AG08396 (cell line): ENCODE measurements around the gene ZBTB5.
"Not testable (repeated sequence)": the region's sequence is repeated elsewhere in the genome, so short reads cannot be mapped to it uniquely, and the experiment has no call there.

Experiments
- DNase-seq: peaks from one replicate; pipeline ENCODE4 v3.0.0; 2012; ENCODE audit warnings: low spot score, mixed read lengths

The ZBTB5 gene

DNA sequence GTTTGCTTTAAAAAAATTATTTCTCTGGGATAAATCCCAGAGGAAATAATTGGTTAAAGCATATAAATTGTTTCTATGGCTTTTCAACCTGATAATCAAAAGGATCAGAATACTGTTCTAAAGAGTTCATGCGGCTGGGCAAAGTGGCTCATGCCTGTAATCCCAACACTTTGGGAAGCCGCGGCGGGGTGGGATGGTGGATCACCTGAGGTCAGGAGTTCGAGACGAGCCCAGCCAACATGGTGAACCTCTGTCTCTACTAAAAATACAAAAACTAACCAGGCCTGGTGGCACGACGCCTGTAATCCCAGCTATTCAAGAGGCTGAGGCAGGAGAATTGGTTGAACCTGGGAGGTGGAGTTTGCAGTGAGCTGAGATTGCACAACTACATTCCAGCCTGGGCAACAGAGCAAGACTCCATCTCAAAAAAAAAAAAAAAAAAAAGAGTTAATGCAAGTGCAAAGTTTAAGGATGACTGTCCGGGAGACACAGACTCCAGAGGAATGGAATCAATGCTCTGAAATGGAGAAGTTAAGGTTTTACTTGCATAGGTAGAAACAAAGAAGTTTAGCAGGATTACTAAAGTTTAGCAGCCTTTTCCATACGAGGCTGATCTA lies 59.4 kb downstream of the ZBTB5 start:
- DNase-seq = no peak

DNA sequence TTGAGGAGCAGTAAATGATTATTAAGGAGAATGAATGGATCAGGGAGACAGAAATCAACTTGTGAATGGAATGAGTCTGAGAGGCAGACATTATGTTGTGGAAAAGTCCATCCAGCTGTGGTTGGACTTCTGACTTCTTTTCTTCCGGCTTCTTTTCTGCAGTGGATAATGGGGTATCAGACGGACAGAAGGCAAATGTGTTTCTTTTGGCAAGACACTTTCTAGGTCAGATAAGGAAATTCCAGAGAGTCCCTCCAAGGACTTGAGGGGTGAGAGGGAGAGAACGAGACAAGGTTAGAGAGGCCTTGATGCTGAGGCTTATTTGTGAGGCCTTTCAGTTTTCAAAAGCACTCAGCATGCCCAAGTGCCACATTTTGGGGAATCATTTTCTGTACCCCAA lies 59.9 kb downstream of the ZBTB5 start:
- no peak for DNase-seq

DNA sequence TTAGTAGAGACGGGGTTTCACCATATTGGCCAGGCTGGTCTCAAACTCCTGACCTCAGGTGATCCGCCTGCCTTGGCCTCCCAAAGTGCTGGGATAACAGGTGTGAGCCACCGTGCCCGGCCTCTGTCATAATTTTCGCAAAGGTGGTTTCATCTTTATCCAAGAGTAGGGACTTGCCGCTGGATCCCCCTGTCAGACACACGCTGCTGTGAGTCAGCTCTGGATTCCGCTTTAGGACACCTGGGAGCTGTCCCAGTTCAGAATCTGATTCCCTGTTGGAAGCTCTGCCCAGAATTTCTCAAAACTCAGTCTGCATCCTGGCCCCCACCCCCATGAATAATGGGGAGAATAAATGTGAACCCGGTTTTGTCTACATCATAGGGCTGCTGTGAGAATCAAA lies 60.7 kb downstream of the ZBTB5 start:
- DNase-seq = no peak

DNA sequence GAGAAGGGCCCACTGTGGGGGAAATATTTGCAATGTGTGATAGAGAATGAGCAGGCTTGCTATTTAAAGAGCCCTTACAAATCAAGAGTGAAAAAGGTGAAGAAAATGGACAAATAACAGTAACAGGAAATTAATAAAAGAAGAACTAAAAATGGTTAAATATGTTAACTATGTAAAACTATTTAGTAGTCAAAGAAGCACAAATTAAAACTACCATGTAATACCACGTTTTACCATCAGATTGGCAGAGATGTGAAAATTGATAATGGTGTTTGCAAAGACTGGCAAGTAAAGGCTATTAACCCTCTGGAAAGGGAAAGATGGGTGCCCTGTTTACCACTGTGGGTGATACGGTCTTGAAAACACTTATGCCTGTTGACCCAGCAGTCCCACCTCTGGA lies 65.9 kb downstream of the ZBTB5 start:
- DNase-seq = no peak

DNA sequence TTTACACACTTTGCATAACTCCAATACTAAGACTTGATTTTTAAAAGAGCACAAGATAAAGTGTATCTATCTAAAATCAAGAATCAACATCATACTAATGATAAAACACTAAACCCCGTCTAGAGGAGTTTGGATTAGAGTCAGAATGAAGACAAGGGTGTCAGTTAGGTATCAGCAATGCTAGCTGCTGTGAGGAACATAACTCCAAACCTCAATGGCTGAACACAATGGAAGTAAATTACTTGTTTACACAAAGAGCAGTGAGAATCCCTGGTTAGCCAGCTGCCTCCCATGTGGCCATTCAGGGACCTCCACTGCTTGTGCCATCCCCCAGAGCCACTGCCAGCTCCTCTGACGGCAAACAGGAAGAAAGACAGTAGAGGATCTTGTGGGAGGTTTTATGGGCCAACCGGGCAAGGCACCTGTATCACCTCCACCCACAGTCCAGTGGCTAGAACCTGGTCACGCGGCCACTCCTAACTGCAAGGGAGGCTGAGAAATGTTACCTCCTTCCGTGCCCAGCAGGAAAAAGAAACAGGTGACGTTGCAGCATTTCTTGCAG lies 66.7 kb downstream of the ZBTB5 start:
- no peak for DNase-seq

DNA sequence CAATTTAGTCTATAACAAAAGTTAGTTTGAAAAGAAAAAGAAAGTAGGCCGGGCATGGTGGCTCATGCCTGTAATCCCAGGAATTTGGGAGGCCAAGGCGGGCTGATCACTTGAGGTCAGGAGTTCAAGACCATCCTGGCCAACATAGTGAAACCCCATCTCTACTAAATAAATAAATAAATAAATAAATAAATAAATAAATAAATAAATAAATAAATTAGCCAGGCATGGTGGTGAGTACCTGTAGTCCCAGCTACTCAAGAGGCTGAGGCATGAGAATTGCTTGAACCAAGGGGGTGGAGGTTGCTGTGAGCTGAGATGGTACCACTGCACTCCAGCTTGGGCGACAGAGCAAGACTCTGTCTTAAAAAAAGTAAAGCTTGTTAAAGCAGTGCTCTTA lies 67.3 kb downstream of the ZBTB5 start:
- not testable (repeated sequence) for DNase-seq

DNA sequence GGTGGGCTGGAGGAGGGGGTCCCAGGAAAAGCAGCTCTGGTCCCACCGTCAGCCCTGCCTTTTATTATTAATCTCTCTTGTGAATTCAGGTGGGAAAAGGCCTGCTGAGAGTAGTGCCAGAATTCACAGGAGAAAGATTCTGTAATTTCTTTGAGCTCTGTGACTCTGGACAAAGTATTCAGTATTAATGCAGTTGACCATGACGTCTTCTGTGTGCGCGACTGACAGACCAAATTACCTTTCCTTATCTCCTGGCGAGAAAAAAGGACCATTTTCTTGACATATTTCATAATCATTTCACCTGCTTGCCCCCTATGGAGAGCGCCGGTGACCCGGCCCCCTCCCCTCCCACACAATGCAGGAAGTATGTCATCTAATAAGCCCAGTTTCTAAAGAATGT lies 69.6 kb downstream of the ZBTB5 start:
- no peak for DNase-seq

DNA sequence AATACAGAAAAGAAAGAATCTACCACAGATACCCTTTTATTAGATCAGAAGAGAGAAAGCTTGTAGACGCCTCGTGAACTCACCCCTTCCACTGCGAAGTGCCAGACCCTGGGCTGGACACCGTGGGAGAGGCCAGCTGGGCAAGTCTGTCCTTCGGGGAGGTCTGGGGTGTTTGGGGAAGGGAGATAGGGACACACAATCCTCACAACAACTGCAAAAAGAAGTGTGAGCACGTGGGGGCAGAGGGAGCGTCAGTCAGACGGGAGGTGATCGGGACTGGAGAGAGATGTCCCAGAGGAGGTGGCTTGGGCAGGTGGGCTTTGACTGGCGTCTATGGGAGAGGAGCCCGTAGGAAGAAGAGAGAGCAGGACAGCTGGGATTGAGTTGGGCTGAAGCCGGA lies 70.0 kb downstream of the ZBTB5 start:
- no peak for DNase-seq

DNA sequence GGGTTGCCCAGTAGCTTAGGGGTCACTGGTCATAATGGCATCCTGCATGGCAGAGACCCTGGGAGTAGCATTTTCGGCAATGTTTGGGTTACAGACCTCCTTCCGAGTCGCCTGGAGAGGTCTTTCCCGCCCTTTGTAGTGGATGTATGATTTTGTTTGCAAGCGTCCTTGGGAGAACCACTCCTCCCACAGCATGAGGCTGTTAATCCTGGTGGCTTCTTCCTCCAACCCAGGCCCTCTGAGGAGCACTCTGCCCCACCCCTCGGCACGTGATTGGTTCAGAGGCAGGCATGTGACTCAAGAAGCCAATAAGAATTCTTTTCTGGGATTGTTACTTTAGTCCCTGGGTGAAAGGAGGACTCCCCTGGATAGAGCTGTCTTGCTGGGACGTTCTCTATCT lies 73.0 kb downstream of the ZBTB5 start:
- no peak for DNase-seq

DNA sequence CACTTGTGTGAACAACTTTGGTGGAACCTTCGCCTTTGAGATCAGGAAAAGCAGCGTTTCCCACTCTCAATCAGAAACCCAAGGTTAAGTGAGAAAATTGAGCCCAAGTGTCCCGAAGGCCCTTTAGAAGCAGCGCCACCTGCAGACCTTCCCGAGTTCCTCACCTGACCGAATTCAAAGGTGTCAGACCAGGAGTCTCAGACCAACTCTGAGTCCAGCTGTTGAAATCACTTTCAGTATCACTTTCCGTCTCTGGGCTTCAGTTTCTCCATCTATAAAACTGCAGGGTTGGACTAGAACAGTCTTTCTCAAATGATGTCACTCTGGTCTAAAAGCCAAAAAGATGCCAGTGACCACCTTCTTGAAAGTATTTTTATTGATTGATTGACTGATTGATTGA lies 74.5 kb downstream of the ZBTB5 start:
- DNase-seq = no peak
